ENCODE results near the gene FTO.
A peak's percentile ranks its signal among the peaks of the same experiment; 100 is the strongest.
"Not testable (repeated sequence)": the region's sequence is repeated elsewhere in the genome, so short reads cannot be mapped to it uniquely, and the experiment has no call there.

Gene FTO

DNA sequence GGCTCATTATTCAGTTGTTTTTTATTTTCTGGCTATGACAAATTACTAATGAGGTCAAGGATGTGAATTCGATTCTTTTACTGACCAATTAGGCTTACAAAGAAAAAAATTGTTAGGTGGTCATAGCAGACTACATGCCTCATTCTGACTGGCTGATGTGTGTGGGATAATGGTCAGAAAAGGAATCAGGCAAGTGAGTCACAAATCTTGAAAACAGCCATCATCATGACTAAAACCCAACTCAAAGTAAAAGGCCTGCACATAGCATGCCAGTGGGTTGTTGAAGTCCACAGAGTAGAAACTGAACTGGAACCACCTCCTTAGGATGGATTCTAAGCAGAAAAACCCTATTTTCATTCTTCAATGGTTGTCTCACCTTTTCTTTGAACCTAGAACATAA, 8.9 kb upstream of the FTO start:
- Histone ChIP-seq H3K27me3 (no peaks in the 10 kb centered on the region), H3K36me3 (peaks cover 8% of the 10 kb centered on the region; the same call in 1 of the 2 replicates), H3K4me1 (no peaks in the 10 kb centered on the region), H3K9me3 (no peaks in the 10 kb centered on the region), H3K4me3 (ENCODE audit: low read depth, low read length) (no peak overlapping the region)
- DNase-seq, result no peak
- TF ChIP-seq, protein P1, sequence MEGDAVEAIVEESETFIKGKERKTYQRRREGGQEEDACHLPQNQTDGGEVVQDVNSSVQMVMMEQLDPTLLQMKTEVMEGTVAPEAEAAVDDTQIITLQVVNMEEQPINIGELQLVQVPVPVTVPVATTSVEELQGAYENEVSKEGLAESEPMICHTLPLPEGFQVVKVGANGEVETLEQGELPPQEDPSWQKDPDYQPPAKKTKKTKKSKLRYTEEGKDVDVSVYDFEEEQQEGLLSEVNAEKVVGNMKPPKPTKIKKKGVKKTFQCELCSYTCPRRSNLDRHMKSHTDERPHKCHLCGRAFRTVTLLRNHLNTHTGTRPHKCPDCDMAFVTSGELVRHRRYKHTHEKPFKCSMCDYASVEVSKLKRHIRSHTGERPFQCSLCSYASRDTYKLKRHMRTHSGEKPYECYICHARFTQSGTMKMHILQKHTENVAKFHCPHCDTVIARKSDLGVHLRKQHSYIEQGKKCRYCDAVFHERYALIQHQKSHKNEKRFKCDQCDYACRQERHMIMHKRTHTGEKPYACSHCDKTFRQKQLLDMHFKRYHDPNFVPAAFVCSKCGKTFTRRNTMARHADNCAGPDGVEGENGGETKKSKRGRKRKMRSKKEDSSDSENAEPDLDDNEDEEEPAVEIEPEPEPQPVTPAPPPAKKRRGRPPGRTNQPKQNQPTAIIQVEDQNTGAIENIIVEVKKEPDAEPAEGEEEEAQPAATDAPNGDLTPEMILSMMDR (IDR thresholded peaks at IDR 0.05; ENCODE audit: low read depth, low read length), result no peak

DNA sequence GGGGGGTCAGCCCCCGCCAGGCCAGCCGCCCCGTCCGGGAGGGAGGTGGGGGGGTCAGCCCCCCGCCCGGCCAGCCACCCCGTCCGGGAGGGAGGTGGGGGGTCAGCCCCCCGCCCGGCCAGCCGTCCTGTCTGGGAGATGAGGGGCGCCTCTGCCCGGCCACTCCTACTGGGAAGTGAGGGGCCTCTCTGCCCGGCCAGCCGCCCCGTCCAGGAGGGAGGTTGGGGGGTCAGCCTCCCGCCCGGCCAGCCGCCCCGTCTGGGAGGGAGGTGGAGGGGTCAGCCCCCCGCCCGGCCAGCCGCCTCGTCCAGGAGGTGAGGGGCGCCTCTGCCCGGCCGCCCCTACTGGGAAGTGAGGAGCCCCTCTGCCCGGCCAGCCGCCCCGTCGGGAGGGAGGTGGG, 5.7 kb upstream of the FTO start:
- not testable (repeated sequence) for H3K4me1 ChIP-seq; H3K27me3 ChIP-seq; H3K9me3 ChIP-seq; H3K4me3 ChIP-seq (ENCODE audit: low read depth, low read length); DNase-seq; H3K36me3 ChIP-seq

DNA sequence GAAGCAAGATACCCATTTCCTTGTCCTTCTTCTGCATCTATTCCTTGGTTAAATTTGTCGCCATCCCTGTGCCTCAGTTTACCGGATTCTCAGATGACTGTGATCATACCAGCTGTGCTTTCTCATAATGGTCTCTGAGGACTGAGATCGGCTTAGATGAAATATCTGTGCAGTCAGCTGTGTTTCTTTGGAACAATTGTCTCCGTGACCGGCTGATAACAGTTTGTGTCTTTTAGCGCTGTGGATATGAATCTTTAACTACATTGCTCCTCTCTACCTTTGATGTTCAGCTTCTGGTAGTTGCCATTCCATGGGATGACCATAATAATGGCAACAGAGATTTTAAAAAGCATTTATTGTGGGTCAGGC, 473 bp downstream of the FTO start:
- TF ChIP-seq, protein P1 (IDR thresholded peaks at IDR 0.05; ENCODE audit: low read depth, low read length), result no peak
- Histone ChIP-seq H3K36me3 (no peaks in the 10 kb centered on the region), H3K4me1 (no peaks in the 10 kb centered on the region), H3K4me3 (ENCODE audit: low read depth, low read length) (peak overlapping the region; percentile 94), H3K9me3 (no peaks in the 10 kb centered on the region), H3K27me3 (no peaks in the 10 kb centered on the region)
- DNase-seq, result no peak

DNA sequence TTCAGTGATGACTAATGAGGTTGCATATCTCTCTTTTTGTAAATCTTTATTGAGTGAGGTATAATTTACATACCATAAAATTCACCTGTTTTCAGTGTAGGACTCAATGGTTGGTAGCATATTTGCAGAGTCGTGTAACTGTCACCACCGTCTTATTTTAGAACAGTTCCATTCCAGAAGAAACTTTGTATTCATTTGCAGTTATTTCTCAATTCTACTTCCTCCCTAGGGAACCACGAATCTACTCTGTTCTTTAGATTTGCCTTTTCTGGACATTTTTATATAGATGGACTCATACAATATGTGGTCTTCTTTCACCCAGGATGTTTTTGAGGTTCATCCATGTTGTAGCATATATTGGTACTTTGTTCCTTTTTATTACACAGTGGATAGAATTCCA, 3.7 kb downstream of the FTO start:
- DNase-seq, result no peak
- H3K4me3 ChIP-seq (ENCODE audit: low read depth, low read length), result no peak overlapping the region
- TF ChIP-seq, protein P1 (IDR thresholded peaks at IDR 0.05; ENCODE audit: low read depth, low read length), result no peak

DNA sequence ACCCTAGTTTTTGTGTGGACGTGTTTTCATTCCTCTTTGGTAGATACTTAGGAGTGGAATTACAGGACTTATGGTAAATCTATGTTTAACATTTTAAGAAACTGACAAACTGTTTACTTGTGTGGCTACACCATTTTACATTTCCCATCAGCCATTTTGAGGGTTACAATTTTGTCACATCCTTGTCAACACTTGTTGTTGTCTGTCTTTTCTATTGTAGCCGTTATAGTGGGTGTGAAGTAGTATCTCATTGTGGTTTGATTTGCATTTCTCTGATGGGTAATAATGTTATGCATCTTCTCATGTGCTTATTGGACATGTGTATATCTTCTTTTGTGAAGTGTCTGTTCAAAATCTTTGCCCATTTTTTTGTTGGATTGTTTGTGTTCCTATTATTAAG, 4.5 kb downstream of the FTO start:
- no peak overlapping the region for H3K4me3 ChIP-seq (ENCODE audit: low read depth, low read length)
- no peaks in the 10 kb centered on the region for H3K36me3 ChIP-seq
- H3K27me3 ChIP-seq, result no peaks in the 10 kb centered on the region
- 0 out of 2 replicates have a peak, but pooled peaks cover 3% of the 10 kb centered on the region for H3K4me1 ChIP-seq
- H3K9me3 ChIP-seq, result no peaks in the 10 kb centered on the region
- TF ChIP-seq, protein P1 (IDR thresholded peaks at IDR 0.05; ENCODE audit: low read depth, low read length), result no peak
- DNase-seq, result no peak

More for the DNA sequence above, 3.7 kb downstream of the FTO start:
- no peaks in the 10 kb centered on the region for H3K27me3 ChIP-seq
- H3K9me3 ChIP-seq, result no peaks in the 10 kb centered on the region
- H3K36me3 ChIP-seq, result no peaks in the 10 kb centered on the region
- 0 out of 2 replicates have a peak, but pooled peaks cover 3% of the 10 kb centered on the region for H3K4me1 ChIP-seq

DNA sequence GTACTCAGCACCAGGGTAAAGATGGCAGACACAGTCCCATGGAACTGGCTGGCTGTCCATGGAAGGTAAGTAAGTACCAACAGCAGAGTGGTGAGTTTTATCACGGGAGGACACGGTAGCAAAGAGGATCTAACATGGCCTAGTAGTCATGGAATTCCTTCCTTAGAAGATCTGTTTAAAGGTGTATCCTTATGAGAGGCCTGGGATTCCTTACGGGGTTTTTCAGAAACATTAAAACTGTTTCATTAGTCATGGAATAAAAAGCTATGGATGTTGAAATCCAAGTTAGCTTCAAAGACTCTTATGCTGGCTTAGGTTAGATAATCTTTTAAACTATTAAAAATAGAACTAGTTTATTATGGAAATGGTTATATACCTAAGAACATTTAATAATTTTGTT, 7.4 kb downstream of the FTO start:
- H3K36me3 ChIP-seq, result no peaks in the 10 kb centered on the region
- no peak overlapping the region for H3K4me3 ChIP-seq (ENCODE audit: low read depth, low read length)
- no peaks in the 10 kb centered on the region for H3K9me3 ChIP-seq
- no peak for DNase-seq
- H3K27me3 ChIP-seq, result no peaks in the 10 kb centered on the region
- TF ChIP-seq, protein P1 (IDR thresholded peaks at IDR 0.05; ENCODE audit: low read depth, low read length), result no peak
- H3K4me1 ChIP-seq, result peaks cover 6% of the 10 kb centered on the region; the same call in 1 of the 2 replicates

DNA sequence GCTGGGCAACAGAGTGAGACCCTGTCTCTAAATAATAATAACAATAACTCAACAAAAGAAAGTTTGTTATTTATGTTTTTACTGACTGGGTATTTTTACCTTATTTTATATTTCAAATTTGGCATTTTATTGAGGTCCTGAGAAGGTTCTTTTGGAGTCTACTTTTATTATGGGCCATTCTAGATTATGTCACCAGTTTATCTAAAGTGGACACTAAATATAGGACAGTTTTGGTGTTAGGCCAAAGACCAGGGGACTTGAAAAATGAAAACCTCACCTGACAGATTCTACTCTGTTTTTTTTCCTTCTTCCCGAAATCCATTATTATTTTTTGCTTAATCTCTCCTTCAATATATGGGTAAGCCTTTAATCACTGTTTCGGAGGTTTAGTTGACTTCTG, 8.1 kb downstream of the FTO start:
- TF ChIP-seq, protein P1 (IDR thresholded peaks at IDR 0.05; ENCODE audit: low read depth, low read length), result no peak

More for the DNA sequence above, 8.1 kb downstream of the FTO start:
- Histone ChIP-seq H3K36me3 (no peaks in the 10 kb centered on the region), H3K4me1 (peaks cover 6% of the 10 kb centered on the region; the same call in 1 of the 2 replicates), H3K9me3 (no peaks in the 10 kb centered on the region), H3K4me3 (ENCODE audit: low read depth, low read length) (no peak overlapping the region), H3K27me3 (no peaks in the 10 kb centered on the region)
- DNase-seq, result no peak

Measured in BE2C (cell line).